Psoas muscle (tissue), 8 donors: ENCODE results near the gene DMD. TPM values are rescaled to one million over a fixed set of nuclear protein-coding genes. Genes with fewer than 3 reads are reported as not detected.
A peak's percentile ranks its signal among the peaks of the same experiment; 100 is the strongest.

Experiments used
- ATAC-seq, 4 donors: fragments of 200-7000 bp; cut with Tn5 transposase; one replicate each; pipeline ENCODE4 v1.9.1; 2020; ENCODE audit warnings: moderate library complexity in 3 of 4, mild to moderate bottlenecking in 2 of 4
- DNase-seq, 2 donors: peaks; one replicate each; pipeline ENCODE4 v3.0.0-alpha.2; 2020
- H3K27ac ChIP-seq: fragments of 200-600 bp; one replicate; pipeline ENCODE4 v1.8.0; 2022
- H3K27me3 ChIP-seq, 3 donors: fragments of 200-600 bp in 1 of 3; one replicate each; pipeline versions ENCODE4 v1.6.1 to v1.8.0; 2013 to 2022; ENCODE audit warnings: low read length in 2 of 3, mild to moderate bottlenecking in 2 of 3, moderate library complexity in 1 of 3; ENCODE audit not compliant: insufficient read depth in 3 of 3
- H3K36me3 ChIP-seq, 2 donors: fragments of 200-600 bp in 1 of 2; one replicate each; pipeline versions ENCODE4 v1.6.1 to v1.8.0; 2013 to 2022; ENCODE audit warnings: low read depth in 1 of 2, mild to moderate bottlenecking in 1 of 2, moderate library complexity in 1 of 2; ENCODE audit not compliant: insufficient read depth in 1 of 2
- H3K4me1 ChIP-seq: fragments of 200-600 bp; one replicate; pipeline ENCODE4 v1.8.0; 2022
- H3K4me3 ChIP-seq: fragments of 200-600 bp; one replicate; pipeline ENCODE4 v1.8.0; 2022; ENCODE audit warnings: mild to moderate bottlenecking
- H3K9me3 ChIP-seq: fragments of 200-600 bp; one replicate; pipeline ENCODE4 v1.8.0; 2022
- CTCF ChIP-seq: fragments of 200-600 bp; IDR thresholded peaks from one replicate; pipeline ENCODE4 v1.8.0; 2022; ENCODE audit warnings: antibody characterized with exemption
- WGBS, 3 donors: extraction: QIAGEN DNeasy Blood & Tissue Kit; methylation state at CpG; one replicate each; pipeline versions ENCODE4 v1.1.6 to v1.1.7; 2013; 5-methylcytosine and 5-hydroxymethylcytosine counted together
- intact Hi-C, 2 donors: fragments of 100-400 bp; cut with DNase I; formaldehyde crosslinking; loops; one replicate each; pipeline versions ENCODE4 v1.11.0 to v1.14.2; 2022
- polyA plus RNA-seq, 3 donors: library from polyadenylated mRNA; stranded (reverse); fragments of 200-250 nt; gene quantifications; one replicate each; pipeline ENCODE4 v1.2.3, GENCODE V29; 2013
- total RNA-seq, 4 donors: library from RNA; stranded (reverse); fragmentation: NEBNext Ultra II Directional in 2 of 4; extraction: Animal tissue kit (Norgen Biotek cat#: 25700) in 2 of 4; gene quantifications; one replicate each; pipeline versions ENCODE4 v1.2.1 to v1.2.4, GENCODE V29; 2021 to 2023
- donor health status: healthy with polysubstance abuse.
- donor health status: DM: no; HTN: no; CAD: no; lungs with moderate emphysema.
- donor health status: Bipolar disorder and iron deficiency.
- donor health status: healthy.
- donor health status: DM: yes; HTN: yes; CAD: no.
- donor health status: DM: no; HTN: no; CAD: no.
- donor health status: DM: no; HTN: no; CAD: no.
- donor health status: DM: yes; HTN: yes; CAD: no.

The DMD gene
- total and polyA plus RNA-seq, 7 donors = 6.8 to 170 (median 86.5) TPM

- H3K27me3 ChIP-seq = no peaks in the 10 kb centered on the region
- no peak overlapping the region for H3K4me3 ChIP-seq
- 64 to 83% (median 81%) methylated on average over 5 of the region's 5 CpGs for WGBS, 3 donors
- H3K36me3 ChIP-seq = no peaks in the 10 kb centered on the region
- no peak for TF ChIP-seq CTCF
- H3K4me1 ChIP-seq = no peaks in the 10 kb centered on the region
- DNase-seq (no peak), ATAC-seq (peak in 1 of 4 donors; percentile 21)
- no peaks in the 10 kb centered on the region for H3K9me3 ChIP-seq
- intact Hi-C loops = no loop called here
- no peak overlapping the region for H3K27ac ChIP-seq
These were observed 2098.9 kb downstream of the DMD start for GRCh38 chrX:31112226-31112999.

- DNase-seq (no peak), ATAC-seq (no peak)
- WGBS, 3 donors = 61 to 66% (median 62%) methylated on average over 6 of the region's 6 CpGs
These were observed 2100.7 kb downstream of the DMD start for GRCh38 chrX:31110657-31111056.

GRCh38 chrX:31099536-31100090, 2111.7 kb downstream of the DMD start:
- TF ChIP-seq CTCF = no peak
- DNase-seq (no peak), ATAC-seq (no peak)
- Histone ChIP-seq H3K36me3 (no peaks in the 10 kb centered on the region), H3K27me3 (no peaks in the 10 kb centered on the region), H3K4me3 (no peak overlapping the region), H3K9me3 (no peaks in the 10 kb centered on the region), H3K27ac (no peak overlapping the region), H3K4me1 (no peaks in the 10 kb centered on the region)
- intact Hi-C loops = no loop called here
- 60 to 71% (median 68%) methylated on average over 2 of the region's 2 CpGs for WGBS, 3 donors

More at GRCh38 chrX:31110657-31111056, 2100.7 kb downstream of the DMD start:
- H3K4me3 ChIP-seq = no peak overlapping the region
- H3K27ac ChIP-seq = no peak overlapping the region
- intact Hi-C loops = no loop called here
- H3K27me3 ChIP-seq = no peaks in the 10 kb centered on the region
- no peaks in the 10 kb centered on the region for H3K9me3 ChIP-seq
- no peaks in the 10 kb centered on the region for H3K36me3 ChIP-seq
- no peak for TF ChIP-seq CTCF
- no peaks in the 10 kb centered on the region for H3K4me1 ChIP-seq

- H3K4me1 ChIP-seq = no peaks in the 10 kb centered on the region
- H3K27me3 ChIP-seq = no peaks in the 10 kb centered on the region
- WGBS, 3 donors = 66 to 69% (median 68%) methylated on average over 3 of the region's 3 CpGs
- DNase-seq (no peak), ATAC-seq (no peak)
- no peaks in the 10 kb centered on the region for H3K9me3 ChIP-seq
- no peak overlapping the region for H3K27ac ChIP-seq
- H3K4me3 ChIP-seq = no peak overlapping the region
- no peaks in the 10 kb centered on the region for H3K36me3 ChIP-seq
- TF ChIP-seq CTCF = no peak
- intact Hi-C loops = no loop called here
These were observed 2113.3 kb downstream of the DMD start for GRCh38 chrX:31098079-31098478.
